ENCODE data around the gene TEX54.
"Not testable (repeated sequence)": the region's sequence is repeated elsewhere in the genome, so short reads cannot be mapped to it uniquely, and the experiment has no call there.

The TEX54 gene

GRCh38 chr11:62854825-62855570 lies 22.4 kb upstream of the TEX54 start:
- FAIRE-seq: no peak

DNA sequence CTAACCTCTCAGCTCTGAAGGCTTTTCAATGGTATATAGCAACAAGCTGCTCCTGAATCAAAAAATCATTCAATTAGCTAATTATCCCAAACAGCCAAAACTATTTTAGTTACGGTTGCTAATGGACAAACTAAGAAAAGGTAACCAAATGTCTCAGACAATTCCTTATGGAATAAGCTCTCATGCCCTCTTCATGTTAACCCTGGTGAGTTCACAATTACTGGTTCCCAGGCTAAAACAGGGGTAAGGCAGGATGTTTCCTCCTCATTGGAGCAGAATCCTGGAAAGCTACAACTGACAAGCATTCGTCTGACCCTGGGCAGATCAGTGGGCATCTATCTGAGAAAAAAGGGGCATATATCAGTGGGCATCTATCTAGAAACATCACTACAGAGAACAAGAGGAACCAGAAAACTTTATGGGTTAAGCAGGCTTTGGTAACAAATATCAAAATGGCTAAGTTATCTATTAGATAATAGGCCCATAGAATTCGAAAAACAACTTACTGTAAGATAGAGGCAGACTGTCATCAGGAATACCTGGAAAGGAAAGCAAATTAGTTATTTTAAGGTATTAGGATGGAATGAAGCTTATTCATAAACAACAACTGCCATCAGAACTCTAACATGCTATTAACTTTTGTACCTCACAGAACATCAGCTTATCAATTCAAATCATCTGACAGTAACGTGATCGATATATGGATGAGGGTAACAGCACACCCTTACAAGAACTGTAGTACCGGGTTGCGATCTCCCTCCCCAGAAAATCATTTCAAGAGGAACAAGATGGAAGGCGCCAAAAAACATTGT lies 21.6 kb upstream of the TEX54 start:
- no peak for FAIRE-seq

DNA sequence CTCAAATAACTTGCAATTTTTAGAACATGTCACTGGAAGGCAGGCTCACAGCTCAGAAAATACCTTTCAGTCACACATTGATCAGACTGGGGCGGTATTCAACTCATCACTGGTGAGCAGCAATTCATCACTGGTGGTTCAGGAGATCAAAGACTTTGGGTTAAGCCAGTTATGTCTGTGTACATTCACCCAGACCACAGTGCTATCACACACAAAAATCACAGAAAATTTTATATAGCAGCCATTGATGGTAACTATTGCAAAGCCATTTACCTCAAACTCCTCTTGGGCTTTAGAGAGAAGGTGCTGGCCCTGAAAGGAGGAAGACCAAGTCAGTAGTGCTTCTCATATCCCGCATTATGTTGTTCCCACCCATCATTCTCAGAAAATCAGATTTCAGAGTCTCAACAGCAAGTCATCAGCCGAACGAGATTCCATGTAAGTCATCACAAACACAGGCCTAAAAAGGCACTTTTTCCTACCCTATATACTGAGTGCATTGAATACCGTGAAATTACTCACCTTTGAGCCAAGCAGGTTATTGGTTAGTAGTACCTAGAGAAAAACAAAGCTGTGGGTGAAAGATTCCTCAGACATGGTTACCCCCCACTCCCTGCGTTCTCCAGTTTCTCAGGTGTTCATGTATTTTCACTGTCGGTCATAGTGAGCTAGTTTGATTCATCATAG lies 20.8 kb upstream of the TEX54 start:
- FAIRE-seq: no peak

DNA sequence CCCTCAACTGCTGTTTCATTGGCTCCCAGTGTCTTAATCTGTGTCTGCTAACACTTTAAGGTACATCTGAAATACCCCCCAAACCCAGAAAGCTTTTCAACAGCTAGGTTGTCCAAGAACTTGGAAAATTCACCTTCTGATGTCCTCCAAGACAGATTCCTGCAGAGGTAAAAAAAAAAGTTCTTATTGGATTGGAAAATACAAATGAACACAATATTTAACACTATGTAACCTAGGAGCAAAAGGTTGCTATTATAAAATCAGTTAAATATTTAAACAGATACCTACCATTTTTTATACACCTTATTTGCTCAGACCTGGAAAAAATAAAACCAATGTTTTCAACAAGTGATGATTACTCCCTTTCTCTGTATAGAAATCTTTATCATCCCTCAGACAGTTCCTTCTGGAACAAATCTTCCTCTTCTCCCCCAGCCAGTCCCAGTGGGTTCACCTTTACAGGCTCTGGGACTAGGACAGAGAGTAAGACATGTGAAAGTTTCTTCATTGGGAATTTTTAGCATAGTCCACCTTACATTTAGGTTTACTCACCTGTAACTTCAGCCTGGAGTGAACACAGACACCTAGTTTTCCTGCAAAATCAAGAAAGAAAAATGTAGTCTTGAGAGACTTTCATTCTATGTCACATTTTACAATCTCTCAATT lies 20.0 kb upstream of the TEX54 start:
- FAIRE-seq: no peak

- FAIRE-seq: peak; percentile 94
These were observed 19.3 kb upstream of the TEX54 start for GRCh38 chr11:62851807-62852522.

GRCh38 chr11:62850911-62851806 lies 18.5 kb upstream of the TEX54 start:
- no peak for FAIRE-seq

DNA sequence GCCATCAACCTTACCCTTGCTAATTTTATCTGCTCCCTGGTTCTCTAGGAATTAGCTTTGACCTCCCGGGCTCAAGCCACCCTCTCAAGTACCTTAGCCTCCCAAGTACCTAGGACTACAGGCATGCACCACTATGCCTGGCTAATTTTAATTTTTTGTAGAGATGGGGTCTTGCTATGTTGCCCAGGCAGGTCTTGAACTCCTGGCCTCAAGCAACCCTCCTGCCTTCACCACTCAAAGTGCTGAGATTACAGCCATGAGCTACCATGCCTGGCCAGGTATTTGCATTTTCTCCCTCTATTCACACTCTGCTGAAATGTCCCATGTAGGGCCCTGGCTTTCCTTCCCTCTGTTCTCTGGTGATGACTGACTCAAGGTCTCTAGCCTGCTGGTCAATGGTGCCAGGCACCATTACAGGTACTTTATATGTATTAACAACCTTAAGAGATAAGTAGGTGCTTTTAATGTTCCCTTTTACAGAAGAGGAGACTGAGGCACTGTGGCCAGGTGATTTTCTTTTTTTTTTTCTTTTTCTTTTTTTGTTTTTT lies 15.2 kb upstream of the TEX54 start:
- no peak for FAIRE-seq

DNA sequence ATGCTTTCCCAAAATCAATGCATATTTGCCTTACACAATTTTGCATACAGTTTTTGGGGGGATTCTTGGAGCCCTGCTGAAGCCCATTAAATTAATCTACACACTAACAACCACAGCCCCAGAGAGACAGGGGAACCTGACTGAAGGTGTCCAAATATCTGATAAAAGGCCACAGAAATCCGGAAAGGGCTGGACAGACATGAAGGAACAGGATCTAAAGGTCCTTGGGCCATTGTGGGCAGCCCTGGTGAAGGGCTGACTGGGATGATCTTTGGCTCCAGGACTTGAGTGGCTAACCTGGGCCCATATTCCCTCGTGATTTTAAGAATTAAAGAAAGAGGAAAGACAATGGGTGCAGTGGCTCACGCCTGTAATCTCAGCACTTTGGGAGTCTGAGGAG lies 13.5 kb upstream of the TEX54 start:
- FAIRE-seq: no peak

GRCh38 chr11:62844154-62844553 lies 11.5 kb upstream of the TEX54 start:
- FAIRE-seq: no peak

- no peak for FAIRE-seq
These were observed 10.8 kb upstream of the TEX54 start for GRCh38 chr11:62843466-62843865.

DNA sequence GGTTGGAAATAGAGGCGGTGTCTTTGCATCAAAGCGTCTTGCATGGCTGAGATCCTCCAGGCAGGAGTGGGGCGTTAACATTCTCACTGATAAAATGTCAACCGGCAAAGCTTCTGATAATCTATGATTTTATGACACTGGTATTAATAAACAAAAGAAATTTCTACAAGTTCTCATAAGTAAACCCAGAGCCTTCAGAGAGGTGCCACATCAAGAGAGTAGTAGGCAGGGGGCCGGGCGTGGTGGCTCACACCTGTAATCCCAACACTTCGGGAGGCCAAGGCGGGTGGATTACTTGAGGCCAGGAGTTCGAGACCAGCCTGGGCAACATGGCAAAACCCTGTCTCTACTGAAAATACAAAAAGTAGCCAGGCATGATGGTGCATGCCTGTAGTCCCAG lies 10.2 kb upstream of the TEX54 start:
- FAIRE-seq: not testable (repeated sequence)

- no peak for FAIRE-seq
These were observed 9.6 kb upstream of the TEX54 start for GRCh38 chr11:62842171-62842741.

DNA sequence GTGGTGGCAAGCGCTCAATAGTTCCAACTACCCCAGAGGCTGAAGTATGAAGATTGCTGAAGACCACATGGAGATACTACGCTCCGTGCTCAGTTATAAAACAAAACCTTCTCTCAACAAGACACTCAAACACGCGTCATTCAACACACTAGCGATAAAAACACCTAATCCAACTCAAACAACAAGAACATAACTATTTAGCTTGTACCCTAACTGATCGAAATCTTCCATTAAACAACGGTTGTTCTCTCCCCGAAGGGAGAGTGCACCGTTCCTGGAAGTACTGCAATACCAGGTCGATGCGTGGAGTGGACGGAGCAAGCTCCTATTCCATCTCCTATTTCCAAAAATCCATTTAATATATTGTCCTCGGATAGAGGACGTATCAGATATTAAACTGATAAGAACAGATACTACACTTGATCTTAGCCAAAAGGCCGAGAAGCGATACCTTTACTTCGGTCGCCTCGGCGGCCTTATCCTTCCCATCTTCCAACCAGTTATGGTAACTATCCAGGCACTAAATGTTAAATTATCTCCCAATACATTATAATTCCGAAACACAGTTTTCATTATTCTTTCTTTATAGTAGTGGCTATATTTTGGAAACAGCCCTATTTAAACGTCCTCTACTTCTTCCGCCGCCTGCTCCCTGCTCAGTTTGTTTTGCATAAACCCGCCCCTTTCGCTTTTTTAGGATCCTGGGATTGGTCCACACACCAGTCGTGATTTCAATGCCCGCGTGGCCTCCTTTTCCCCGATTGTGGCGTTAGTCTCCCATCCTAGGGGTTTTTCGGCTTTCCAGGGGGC lies 8.9 kb upstream of the TEX54 start:
- peak; percentile 99 for FAIRE-seq

DNA sequence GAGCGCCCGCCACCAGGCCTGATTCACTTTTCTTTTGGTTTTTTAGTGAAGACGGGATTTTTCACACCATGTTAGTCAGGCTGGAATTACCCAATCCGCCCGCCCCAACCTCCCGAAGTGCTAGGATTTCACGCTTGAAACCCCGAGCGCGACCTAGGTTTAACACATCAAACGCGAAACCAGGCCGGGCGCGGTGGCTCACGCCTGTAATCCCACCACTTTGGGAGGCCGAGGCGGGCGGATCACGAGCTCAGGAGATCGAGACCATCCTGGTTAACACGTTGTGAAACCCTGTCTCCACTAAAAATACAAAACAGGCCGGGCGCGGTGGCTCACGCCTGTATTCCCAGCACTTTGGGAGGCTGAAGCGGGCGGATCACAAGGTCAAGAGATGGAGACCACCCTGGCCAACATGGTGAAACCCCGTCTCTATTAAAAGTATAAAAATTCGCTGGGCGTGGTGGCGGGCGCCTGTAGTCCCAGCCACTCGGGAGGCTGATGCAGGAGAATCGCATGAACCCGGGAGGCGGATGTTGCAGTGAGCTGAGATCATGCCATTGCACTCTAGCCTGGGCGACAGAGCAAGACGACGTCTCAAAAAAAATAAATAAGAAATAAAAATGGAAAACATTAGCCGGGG lies 8.2 kb upstream of the TEX54 start:
- not testable (repeated sequence) for FAIRE-seq

GRCh38 chr11:62839050-62839945 lies 6.7 kb upstream of the TEX54 start, which contains the start of gene WDR74:
Gene WDR74, minus strand, starts transcription at chr11:62839590. Its CDS starts 20 bp downstream, at chr11:62839570.
- peak; percentile 50 for FAIRE-seq

DNA sequence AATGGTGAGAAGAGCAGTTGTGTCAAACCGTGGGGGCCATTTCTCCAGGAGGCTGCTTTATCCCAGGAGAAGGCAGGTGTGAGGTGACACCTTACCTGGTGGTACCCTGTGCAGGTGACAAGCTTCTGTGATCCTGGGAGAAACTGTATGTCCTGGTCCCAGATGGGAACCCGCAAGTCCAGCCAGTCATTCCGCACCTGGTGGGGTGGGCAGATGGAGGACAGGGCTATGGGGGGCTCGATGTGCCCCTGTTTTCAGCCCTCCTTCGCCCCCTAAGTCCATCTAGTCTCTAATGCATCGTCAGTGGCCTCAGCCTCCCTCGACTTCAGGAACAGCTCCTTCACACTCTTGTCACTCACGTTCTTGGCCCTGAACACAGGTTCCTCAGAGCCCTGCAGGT lies 2.7 kb upstream of the TEX54 start:
- FAIRE-seq: no peak

- peak; percentile 95 for FAIRE-seq
These were observed 913 bp downstream of the TEX54 start, which contains the start of gene STX5 for GRCh38 chr11:62831520-62832335. Gene STX5, minus strand, starts transcription at chr11:62832051. Its CDS starts 808 bp downstream, at chr11:62831243.

All from G401.6 (cell line).